ENCODE measurements around the gene PDGFRB. TPM values are rescaled to one million over a fixed set of nuclear protein-coding genes. Genes with fewer than 3 reads are reported as not detected.

Gene PDGFRB
- total and polyA plus RNA-seq, 2 of the 4 experiments (the other 2 are of a cell fraction), result 108 to 124 TPM

DNA sequence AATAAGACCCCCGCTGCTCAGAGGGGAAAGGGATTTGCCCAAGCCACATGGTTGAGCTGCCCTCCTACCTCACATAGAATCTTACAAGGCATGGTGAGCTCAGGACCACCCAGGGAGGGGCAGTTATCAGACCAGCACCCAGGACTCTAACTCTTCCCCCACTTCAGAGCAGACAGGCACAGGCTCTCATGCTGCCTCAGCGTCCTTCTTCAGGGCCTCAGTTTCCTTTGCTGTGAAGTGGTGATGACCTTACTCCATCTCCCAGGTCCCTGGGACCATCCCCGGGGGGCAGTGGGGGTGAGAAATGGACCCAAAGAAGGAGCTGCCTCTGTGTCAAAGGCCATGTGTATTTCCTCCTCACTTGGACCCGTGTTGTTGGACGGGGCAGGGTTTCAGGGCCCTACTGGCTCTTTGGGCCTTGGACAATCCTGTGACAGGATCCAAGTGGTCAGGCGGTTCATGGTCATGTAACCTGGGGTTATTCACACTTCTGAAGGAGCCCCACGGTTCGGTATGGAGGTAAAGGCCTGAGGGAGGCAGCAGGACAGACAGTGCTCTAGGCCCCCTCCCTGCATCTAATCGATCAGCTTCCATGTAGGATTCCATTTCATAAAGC lies 37.6 kb downstream of the PDGFRB start:
- POLR2A ChIA-PET (ENCODE audit: unreplicated experiment), result no interaction called here
- CTCF ChIA-PET, result no interaction called here

More for the DNA sequence above, 37.6 kb downstream of the PDGFRB start:
- Histone ChIP-seq H3K9me3 (ENCODE audit: control insufficient read depth, insufficient read depth, low read length) (no peaks in the 10 kb centered on the region), H2AFZ (replicated peaks; ENCODE audit: low read length, poor library complexity) (no peak overlapping the region), H3K4me1 (ENCODE audit: control insufficient read depth, insufficient read depth, low read length) (peaks cover 4% of the 10 kb centered on the region), H3K27me3 (ENCODE audit: control insufficient read depth, insufficient read depth, low read length) (no peaks in the 10 kb centered on the region), H3K23ac (ENCODE audit: low read depth, low read length) (no peak overlapping the region), H2BK120ac (ENCODE audit: low read depth, low read length) (no peak overlapping the region), H3K4me2 (ENCODE audit: low read depth, low read length) (no peak overlapping the region), H3K56ac (ENCODE audit: extremely low read depth, insufficient read depth, low read length) (no peak overlapping the region), H3K4me3 (ENCODE audit: insufficient read depth, low read depth, low read length) (no peak overlapping the region), H3K4ac (ENCODE audit: low read depth, low read length) (no peak overlapping the region), H4K91ac (ENCODE audit: insufficient read depth, low read depth, low read length) (no peak overlapping the region), H2AK5ac (ENCODE audit: low read depth, low read length) (no peak overlapping the region), H3K9ac (ENCODE audit: low read depth, low read length) (no peak overlapping the region), H2BK15ac (ENCODE audit: low read depth, low read length) (no peak overlapping the region), H3K18ac (ENCODE audit: low read depth, low read length) (no peak overlapping the region), H3K27ac (ENCODE audit: insufficient read depth, low read length) (no peak overlapping the region), H2BK20ac (ENCODE audit: low read depth, low read length) (no peak overlapping the region), H3K79me1 (ENCODE audit: low read depth in 1 of 2, low read length in 2 of 2) (peaks cover 11 to 34% of the 10 kb centered on the region in 2 experiments; a peak in 3 of 4 replicates), H2AK9ac (replicated peaks; ENCODE audit: low read depth, low read length, poor library complexity) (no peak overlapping the region), H3K36me3 (ENCODE audit: control insufficient read depth, insufficient read depth, low read length) (peaks cover 88% of the 10 kb centered on the region), H4K5ac (ENCODE audit: low read depth, low read length) (no peak overlapping the region), H3K9me1 (ENCODE audit: insufficient read depth, low read length) (peaks cover 6% of the 10 kb centered on the region; the same call in 1 of the 2 replicates), H4K20me1 (ENCODE audit: insufficient read depth, low read length) (no peaks in the 10 kb centered on the region), H4K8ac (ENCODE audit: low read depth in 2 of 2, low read length in 2 of 2) (no peak overlapping the region), H2BK5ac (ENCODE audit: low read depth, low read length, poor library complexity, severe bottlenecking) (no peak overlapping the region), H3K14ac (replicated peaks; ENCODE audit: low read depth, low read length) (no peak overlapping the region)
- in situ Hi-C loops (cut with MboI; ENCODE audit: low sequenced_read_pairs) (no loop called here), dilution Hi-C loops (cut with HindIII; ENCODE audit: low sequenced_read_pairs, unreplicated experiment) (no loop called here), intact Hi-C loops (cut with micrococcal nuclease) (loop anchor here (10.0 kb wide), 1 partner anchor 283 kb away; no protein-coding TSS in a partner anchor)
- WGBS, 2 experiments (ENCODE audit: extremely low coverage in 2 of 2, insufficient read length in 1 of 2), result no CpG with 5 or more reads among the region's 9 CpGs
- no peak for ATAC-seq (ENCODE audit: low read depth)
- DNase-seq, result no peak
- BruUV-seq (replicated peaks), result no TSS peak
- TF ChIP-seq MXI1 (IDR thresholded peaks at IDR 0.05; ENCODE audit: borderline replicate concordance, low read depth, low read length) (no peak), RFX5 (IDR thresholded peaks at IDR 0.05; ENCODE audit: low read depth, low read length) (no peak), MAFK (IDR thresholded peaks at IDR 0.05; ENCODE audit: low read depth, low read length) (no peak), NFE2L2 (IDR thresholded peaks at IDR 0.05; ENCODE audit: low read depth, low read length) (no peak)
